ENCODE results near the gene NPEPPS. TPM values are rescaled to one million over a fixed set of nuclear protein-coding genes. Genes with fewer than 3 reads are reported as not detected.
"Not testable (repeated sequence)": the region's sequence is repeated elsewhere in the genome, so short reads cannot be mapped to it uniquely, and the experiment has no call there.

NPEPPS gene
- 112 and 140 TPM in 2 replicates for total RNA-seq

- intact Hi-C loops (cut with micrococcal nuclease): loop anchor here (2.0 to 10.0 kb wide), 3 partner anchors 38 to 208 kb away; partner anchors contain the start of gene EFCAB13
- ATAC-seq (ENCODE audit: low read depth) (peak; percentile 85), DNase-seq (peak; percentile 81)
- CTCF ChIA-PET; H3K27me3 Mint-ChIP-seq; POLR2A ChIA-PET; H3K36me3 Mint-ChIP-seq (ENCODE audit: low read depth); H3K9me3 Mint-ChIP-seq: not testable (repeated sequence)
- Mint-ChIP-seq H3K27ac (peak within 1 kb of the TSS; percentile 89), H3K4me3 (peak within 1 kb of the TSS; percentile 92), H3K4me1 (peaks cover 18% of the 10 kb centered on the region)
Observed at GRCh38 chr17:47530557-47531232, at the start of gene NPEPPS. TSS of gene NPEPPS (plus strand) at chr17:47531108. CDS start at chr17:47531301, 193 bp downstream.

- H3K27me3 Mint-ChIP-seq; ATAC-seq (ENCODE audit: low read depth); DNase-seq; H3K9me3 Mint-ChIP-seq: not testable (repeated sequence)
- Mint-ChIP-seq H3K36me3 (ENCODE audit: low read depth) (peaks cover 11% of the 10 kb centered on the region), H3K4me3 (peak overlapping the region; percentile 92), H3K27ac (peak overlapping the region; percentile 92), H3K4me1 (peaks cover 12% of the 10 kb centered on the region)
- CTCF ChIA-PET: interaction anchor here (1.7 kb wide), 1 partner anchor 123 kb away, joined by 3 read pairs; no protein-coding TSS in a partner anchor
- POLR2A ChIA-PET: interaction anchor here (1.7 kb wide), 1 partner anchor 40 kb away, joined by 6 read pairs; no protein-coding TSS in a partner anchor
- intact Hi-C loops (cut with micrococcal nuclease): loop anchor here (2.0 kb wide), 1 partner anchor 39 kb away; the partner anchor contains the start of gene NPEPPS
Observed at GRCh38 chr17:47491841-47492212, 39.1 kb upstream of the NPEPPS start.

- POLR2A ChIA-PET; CTCF ChIA-PET; H3K4me3 Mint-ChIP-seq; DNase-seq; H3K4me1 Mint-ChIP-seq; H3K36me3 Mint-ChIP-seq (ENCODE audit: low read depth); intact Hi-C loops (cut with micrococcal nuclease); ATAC-seq (ENCODE audit: low read depth); H3K27me3 Mint-ChIP-seq; H3K9me3 Mint-ChIP-seq; H3K27ac Mint-ChIP-seq: not testable (repeated sequence)
Observed at GRCh38 chr17:47499074-47499473, 31.8 kb upstream of the NPEPPS start.

GRCh38 chr17:47499494-47499893, 31.4 kb upstream of the NPEPPS start:
- POLR2A ChIA-PET; H3K9me3 Mint-ChIP-seq; H3K4me3 Mint-ChIP-seq; ATAC-seq (ENCODE audit: low read depth); CTCF ChIA-PET; H3K27ac Mint-ChIP-seq; H3K27me3 Mint-ChIP-seq; H3K4me1 Mint-ChIP-seq; H3K36me3 Mint-ChIP-seq (ENCODE audit: low read depth); intact Hi-C loops (cut with micrococcal nuclease); DNase-seq: not testable (repeated sequence)

- DNase-seq; H3K4me1 Mint-ChIP-seq; H3K36me3 Mint-ChIP-seq (ENCODE audit: low read depth); H3K27me3 Mint-ChIP-seq; H3K27ac Mint-ChIP-seq; ATAC-seq (ENCODE audit: low read depth); H3K4me3 Mint-ChIP-seq; H3K9me3 Mint-ChIP-seq; intact Hi-C loops (cut with micrococcal nuclease); CTCF ChIA-PET: not testable (repeated sequence)
- POLR2A ChIA-PET: interaction anchor here (1.1 kb wide), 1 partner anchor 149 kb away, joined by 6 read pairs; the partner anchor contains the start of gene KPNB1
Observed at GRCh38 chr17:47500620-47501019, 30.3 kb upstream of the NPEPPS start.

GRCh38 chr17:47502122-47502731, 28.7 kb upstream of the NPEPPS start:
- H3K9me3 Mint-ChIP-seq; H3K4me3 Mint-ChIP-seq; H3K27ac Mint-ChIP-seq; H3K27me3 Mint-ChIP-seq; DNase-seq; POLR2A ChIA-PET; intact Hi-C loops (cut with micrococcal nuclease); H3K4me1 Mint-ChIP-seq; H3K36me3 Mint-ChIP-seq (ENCODE audit: low read depth); CTCF ChIA-PET: not testable (repeated sequence)
- ATAC-seq (ENCODE audit: low read depth): peak; percentile 70

- CTCF ChIA-PET; DNase-seq; H3K36me3 Mint-ChIP-seq (ENCODE audit: low read depth); H3K4me1 Mint-ChIP-seq; intact Hi-C loops (cut with micrococcal nuclease); H3K27me3 Mint-ChIP-seq; POLR2A ChIA-PET; H3K27ac Mint-ChIP-seq; H3K4me3 Mint-ChIP-seq; H3K9me3 Mint-ChIP-seq: not testable (repeated sequence)
- peak; percentile 49 for ATAC-seq (ENCODE audit: low read depth)
Observed at GRCh38 chr17:47502776-47503455, 28.0 kb upstream of the NPEPPS start.

GRCh38 chr17:47511701-47512146, 19.2 kb upstream of the NPEPPS start:
- POLR2A ChIA-PET; H3K27me3 Mint-ChIP-seq; H3K4me1 Mint-ChIP-seq; intact Hi-C loops (cut with micrococcal nuclease); DNase-seq; H3K36me3 Mint-ChIP-seq (ENCODE audit: low read depth); CTCF ChIA-PET; H3K9me3 Mint-ChIP-seq; H3K27ac Mint-ChIP-seq; H3K4me3 Mint-ChIP-seq: not testable (repeated sequence)
- peak; percentile 58 for ATAC-seq (ENCODE audit: low read depth)

- not testable (repeated sequence) for H3K27ac Mint-ChIP-seq
Observed at GRCh38 chr17:47513301-47513700, 17.6 kb upstream of the NPEPPS start.

GRCh38 chr17:47518880-47519279, 12.0 kb upstream of the NPEPPS start:
- H3K27ac Mint-ChIP-seq; H3K4me1 Mint-ChIP-seq; ATAC-seq (ENCODE audit: low read depth); CTCF ChIA-PET; H3K27me3 Mint-ChIP-seq; DNase-seq; intact Hi-C loops (cut with micrococcal nuclease); H3K9me3 Mint-ChIP-seq; POLR2A ChIA-PET; H3K36me3 Mint-ChIP-seq (ENCODE audit: low read depth); H3K4me3 Mint-ChIP-seq: not testable (repeated sequence)

More at GRCh38 chr17:47513301-47513700, 17.6 kb upstream of the NPEPPS start:
- CTCF ChIA-PET; H3K4me3 Mint-ChIP-seq; intact Hi-C loops (cut with micrococcal nuclease); H3K36me3 Mint-ChIP-seq (ENCODE audit: low read depth); H3K27me3 Mint-ChIP-seq; POLR2A ChIA-PET; H3K4me1 Mint-ChIP-seq; H3K9me3 Mint-ChIP-seq; ATAC-seq (ENCODE audit: low read depth); DNase-seq: not testable (repeated sequence)

GRCh38 chr17:47519365-47519764, 11.5 kb upstream of the NPEPPS start:
- ATAC-seq (ENCODE audit: low read depth); DNase-seq; H3K4me1 Mint-ChIP-seq; H3K36me3 Mint-ChIP-seq (ENCODE audit: low read depth); H3K4me3 Mint-ChIP-seq; H3K27me3 Mint-ChIP-seq; intact Hi-C loops (cut with micrococcal nuclease); CTCF ChIA-PET; H3K9me3 Mint-ChIP-seq; H3K27ac Mint-ChIP-seq; POLR2A ChIA-PET: not testable (repeated sequence)

- CTCF ChIA-PET; H3K4me3 Mint-ChIP-seq; H3K27ac Mint-ChIP-seq; H3K9me3 Mint-ChIP-seq; POLR2A ChIA-PET; H3K27me3 Mint-ChIP-seq; ATAC-seq (ENCODE audit: low read depth); H3K4me1 Mint-ChIP-seq; DNase-seq; intact Hi-C loops (cut with micrococcal nuclease); H3K36me3 Mint-ChIP-seq (ENCODE audit: low read depth): not testable (repeated sequence)
Observed at GRCh38 chr17:47520279-47520678, 10.6 kb upstream of the NPEPPS start.

Data from activated B cell treated with CpG ODN at 0.5 μM for 24 hours (primary cell).